IPS DF 4.7 (cell line): ENCODE data around the gene SPRTN.
A peak's percentile ranks its signal among the peaks of the same experiment; 100 is the strongest.
"Not testable (repeated sequence)": the region's sequence is repeated elsewhere in the genome, so short reads cannot be mapped to it uniquely, and the experiment has no call there.

ENCODE experiments used
- DNase-seq: peaks from one replicate; pipeline ENCODE4 v3.0.0-alpha.2; 2013; ENCODE audit warnings: low spot score; ENCODE audit errors: extremely low read depth

SPRTN gene

GRCh38 chr1:231335663-231336602 lies 2.2 kb upstream of the SPRTN start:
- no peak for DNase-seq

DNA sequence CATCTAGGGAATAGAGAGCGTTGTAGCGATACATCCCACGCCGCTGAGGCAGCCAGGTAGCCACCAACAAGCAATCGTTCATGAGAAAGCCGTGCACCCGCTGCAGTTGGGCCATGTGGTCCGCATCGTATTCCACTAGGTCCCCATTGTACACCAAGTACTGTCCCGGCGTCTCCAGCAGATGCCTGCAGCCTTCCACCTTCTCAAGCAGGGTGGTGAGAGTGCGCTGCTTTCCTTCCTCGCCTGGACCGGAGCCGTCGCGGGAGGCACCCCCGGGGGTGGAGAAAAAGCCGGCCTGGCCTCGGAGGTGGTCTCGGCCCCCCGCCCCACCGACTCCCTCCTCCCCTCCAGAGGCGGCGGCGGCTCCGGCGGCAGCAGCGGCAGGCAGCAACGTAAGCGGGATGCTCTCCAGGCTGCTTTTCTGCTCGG lies 1.0 kb upstream of the SPRTN start:
- no peak for DNase-seq

DNA sequence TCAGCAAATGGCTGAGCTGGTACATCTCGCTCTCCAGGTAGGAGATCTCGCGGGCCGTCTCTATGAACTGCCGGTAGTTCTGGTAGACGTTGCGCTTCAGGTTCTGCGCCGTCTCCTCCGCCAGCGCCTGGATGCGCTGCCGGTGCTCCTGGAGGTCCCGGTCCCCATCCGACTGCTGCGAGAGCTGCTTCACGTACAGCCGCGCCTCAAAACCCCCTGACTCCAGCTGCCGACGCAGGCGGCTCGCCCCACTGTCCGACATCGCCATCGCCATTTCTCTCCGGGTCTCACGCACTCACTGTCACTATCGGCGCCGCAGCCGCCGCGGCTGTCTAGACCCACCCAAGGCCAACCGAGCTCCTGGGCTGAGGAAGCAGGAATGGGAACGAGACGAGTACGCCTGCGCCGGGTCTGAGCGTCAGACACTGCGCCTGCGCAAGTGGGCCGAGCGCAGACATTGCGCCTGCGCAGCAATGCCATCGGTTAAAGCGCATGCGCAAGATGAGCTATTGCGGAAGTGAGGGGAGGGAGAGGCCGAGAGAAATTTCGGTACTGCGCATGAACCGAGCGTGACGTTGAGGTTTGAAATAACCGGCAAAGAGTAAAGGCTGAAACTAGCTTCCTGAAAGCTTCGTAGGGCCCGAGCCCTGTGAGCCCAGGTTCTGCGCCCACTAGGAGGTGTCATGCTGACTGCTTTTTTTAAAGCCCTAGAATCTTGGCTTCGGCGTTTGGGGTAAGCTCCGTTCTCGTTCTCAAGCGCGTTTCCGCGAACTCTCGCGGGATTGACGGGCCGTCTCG lies 422 bp upstream of the SPRTN start, which contains the start of gene EXOC8:
EXOC8 (minus strand) TSS at position 381 of the 798 bp plus-strand sequence; CDS start at position 274, 107 bp downstream.
- DNase-seq: peak; percentile 95

DNA sequence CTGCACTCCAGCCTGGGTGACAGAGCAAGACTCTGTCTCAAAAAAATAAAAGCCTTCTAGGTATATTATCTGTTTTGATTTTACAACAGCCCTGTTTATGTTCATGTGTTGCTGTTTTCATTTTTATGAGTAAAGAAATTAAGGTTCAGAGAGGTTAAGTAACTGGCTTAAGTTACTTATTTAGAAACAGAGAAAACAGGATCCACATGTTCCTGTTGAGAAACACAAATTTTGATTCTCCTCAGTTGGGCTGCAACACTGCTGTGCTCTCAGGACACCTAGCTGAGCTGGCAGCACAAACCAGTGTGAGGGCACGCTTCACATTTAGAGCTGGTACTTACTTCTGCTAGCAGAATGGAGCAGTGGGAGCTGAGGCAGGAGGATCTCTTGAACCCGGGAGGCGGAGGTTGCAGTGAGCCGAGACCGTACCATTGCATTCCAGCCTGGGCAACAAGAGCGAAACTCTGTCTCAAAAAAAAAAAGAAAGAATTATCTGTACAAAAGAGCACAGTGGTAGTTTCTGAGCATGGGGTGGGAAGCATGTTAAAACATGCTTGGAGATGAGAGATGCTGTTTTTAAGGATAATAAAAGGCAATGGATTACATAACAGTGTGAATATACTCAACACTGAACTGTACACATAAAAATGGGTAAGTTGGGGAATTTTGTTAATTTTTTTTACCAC lies 2.4 kb downstream of the SPRTN start:
- DNase-seq: no peak

- DNase-seq: no peak
These were observed 9.9 kb downstream of the SPRTN start for GRCh38 chr1:231347961-231348360.

- DNase-seq: no peak
These were observed 10.3 kb downstream of the SPRTN start for GRCh38 chr1:231348442-231348841.

DNA sequence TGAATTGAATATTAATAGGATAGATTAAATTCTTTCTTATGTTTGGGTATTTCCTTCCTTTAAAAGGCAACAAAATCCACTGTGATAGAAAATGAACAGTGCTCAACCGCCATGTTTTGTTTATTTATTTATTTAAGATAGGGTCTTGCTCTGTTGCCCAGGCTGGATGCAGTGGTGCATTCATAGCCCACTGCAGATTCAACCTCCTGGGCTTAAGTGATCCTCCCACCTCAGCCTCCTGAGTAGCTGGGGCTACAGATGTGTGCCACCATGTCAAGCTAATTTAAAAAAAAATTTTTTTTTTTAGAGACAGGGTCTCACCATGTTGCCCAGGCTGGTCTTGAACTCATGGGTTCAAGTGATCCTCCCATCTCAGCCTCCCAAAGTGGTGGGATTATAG lies 10.8 kb downstream of the SPRTN start:
- DNase-seq: not testable (repeated sequence)

- no peak for DNase-seq
These were observed 13.7 kb downstream of the SPRTN start for GRCh38 chr1:231351816-231352215.

DNA sequence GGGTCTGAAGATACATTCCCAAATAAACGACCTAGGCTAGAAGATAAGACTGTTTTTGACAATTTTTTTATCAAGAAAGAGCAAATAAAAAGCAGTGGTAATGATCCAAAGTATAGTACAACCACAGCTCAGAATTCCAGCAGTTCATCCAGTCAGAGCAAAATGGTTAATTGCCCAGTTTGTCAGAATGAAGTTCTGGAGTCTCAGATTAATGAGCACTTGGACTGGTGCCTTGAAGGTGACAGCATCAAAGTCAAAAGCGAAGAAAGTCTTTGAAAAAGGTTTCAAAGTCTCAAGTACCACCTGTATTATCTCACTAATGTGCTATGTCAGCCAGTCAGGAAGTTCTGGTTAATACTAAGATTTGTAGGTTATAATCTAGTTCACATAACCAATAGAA lies 15.0 kb downstream of the SPRTN start:
- DNase-seq: no peak

GRCh38 chr1:231354330-231355020 lies 16.4 kb downstream of the SPRTN start:
- DNase-seq: no peak

DNA sequence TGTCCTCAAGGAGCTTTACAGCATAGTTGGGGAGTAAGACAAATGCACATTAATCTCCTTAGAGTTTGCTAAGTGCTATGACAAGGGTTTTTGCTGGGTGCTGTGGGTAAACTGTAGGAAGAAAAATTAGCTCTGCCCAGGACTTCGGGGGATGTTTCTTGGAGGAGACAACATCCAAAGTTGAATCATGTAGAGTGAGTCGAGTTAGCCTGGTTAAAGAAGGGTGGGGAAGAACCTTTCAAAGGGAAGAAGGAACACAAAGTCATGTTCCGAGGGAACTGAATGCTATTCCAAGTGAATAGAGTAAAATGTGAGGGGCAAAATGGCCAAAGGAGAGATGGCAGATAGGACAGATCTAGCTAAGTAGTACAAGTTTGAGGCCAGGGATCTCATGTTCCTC lies 17.1 kb downstream of the SPRTN start:
- no peak for DNase-seq

- no peak for DNase-seq
These were observed 19.2 kb downstream of the SPRTN start for GRCh38 chr1:231357187-231357772.

- no peak for DNase-seq
These were observed 19.8 kb downstream of the SPRTN start for GRCh38 chr1:231357831-231358354.

DNA sequence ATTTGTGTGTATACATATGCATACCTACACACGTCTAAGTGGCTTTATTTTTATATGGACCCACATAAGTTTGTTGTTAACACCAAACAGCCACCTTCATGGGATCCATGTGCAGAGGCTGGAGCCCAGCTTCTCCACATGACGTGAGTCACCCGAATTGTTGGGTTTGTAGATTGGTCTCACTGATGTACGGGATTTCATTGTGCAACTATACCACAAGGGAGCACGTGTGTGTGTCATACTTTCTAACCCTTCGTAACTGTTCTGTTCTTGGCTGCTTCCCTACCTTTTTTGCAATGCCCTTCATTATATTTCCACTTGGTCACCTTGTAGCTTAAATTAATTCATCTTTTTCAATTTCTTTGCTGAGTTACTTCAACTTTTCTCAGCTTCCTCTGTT lies 21.0 kb downstream of the SPRTN start:
- no peak for DNase-seq

- no peak for DNase-seq
These were observed 24.2 kb downstream of the SPRTN start for GRCh38 chr1:231362325-231362724.

GRCh38 chr1:231363624-231364023 lies 25.5 kb downstream of the SPRTN start:
- DNase-seq: no peak

DNA sequence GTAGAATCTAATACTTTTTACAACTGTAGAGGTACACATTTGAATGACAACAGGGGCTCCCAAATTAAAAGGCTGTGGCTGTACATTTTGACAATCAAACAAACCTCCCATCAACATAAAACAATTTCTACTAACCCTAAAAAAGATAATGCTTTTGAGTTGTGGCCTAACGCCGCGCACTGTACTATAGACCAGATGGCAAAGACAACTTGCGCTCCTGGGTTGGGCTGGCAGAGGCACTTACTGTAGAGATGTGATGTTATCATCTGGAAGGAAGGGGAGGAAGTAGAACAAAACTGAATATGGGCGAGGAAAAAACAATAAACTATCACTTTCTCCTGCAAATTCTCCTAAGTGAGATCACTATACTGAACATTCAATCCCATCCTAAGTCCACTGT lies 26.1 kb downstream of the SPRTN start:
- DNase-seq: no peak

DNA sequence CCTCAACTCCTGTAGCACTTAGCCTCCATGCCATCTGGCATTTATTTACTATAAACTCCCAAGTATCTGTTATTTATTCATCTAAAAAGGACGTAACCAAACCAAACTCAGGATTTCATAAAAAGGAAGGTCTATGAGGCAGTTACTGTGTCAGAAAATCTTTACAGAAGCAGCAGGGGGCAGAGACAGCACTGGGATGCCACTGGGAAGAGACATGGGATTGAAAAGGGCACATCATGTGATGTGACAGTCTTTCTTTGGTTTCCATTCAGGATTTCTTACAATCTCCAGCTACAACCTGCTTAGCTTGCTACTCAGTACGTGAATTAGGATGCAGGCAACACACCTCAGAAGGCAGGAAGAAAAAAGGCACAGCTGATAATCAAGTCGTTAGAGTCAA lies 31.2 kb downstream of the SPRTN start:
- no peak for DNase-seq

- no peak for DNase-seq
These were observed 34.4 kb downstream of the SPRTN start for GRCh38 chr1:231372501-231372900.

DNA sequence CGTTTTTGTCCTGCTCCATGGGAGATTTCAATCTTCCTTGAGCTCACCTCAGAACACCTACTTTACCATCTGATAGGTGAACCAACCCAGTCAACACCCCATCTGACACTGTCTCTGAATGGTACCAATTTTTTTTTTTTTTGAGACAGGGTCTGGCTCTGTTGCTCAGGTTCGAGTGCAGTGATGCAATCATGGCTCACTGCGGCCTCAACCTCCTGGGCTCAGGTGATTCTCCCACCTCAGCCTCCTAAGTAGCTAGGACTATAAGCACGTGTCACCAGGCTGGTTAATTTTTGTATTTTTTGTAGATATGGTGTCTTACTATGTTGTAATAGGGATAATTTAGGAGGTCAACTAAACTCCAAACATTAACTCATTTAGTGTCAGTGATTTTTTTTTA lies 36.3 kb downstream of the SPRTN start:
- no peak for DNase-seq
